Immature natural killer cell (primary cell): Measurements from ENCODE around the gene KCNQ1. TPM values are rescaled to one million over a fixed set of nuclear protein-coding genes. Genes with fewer than 3 reads are reported as not detected.

Experiments
- DNase-seq, 3 donors: peaks; one replicate each; pipeline ENCODE4 v3.0.0; 2022; ENCODE audit warnings: mixed read lengths in 1 of 3
- H3K27ac Mint-ChIP-seq, 6 donors: one replicate each; pipeline ENCODE4 v1.8.0; 2020; ENCODE audit warnings: mixed read lengths in 6 of 6, mild to moderate bottlenecking in 5 of 6, inconsistent platforms in 4 of 6, moderate library complexity in 3 of 6
- H3K27me3 Mint-ChIP-seq, 3 donors: one replicate each; pipeline ENCODE4 v1.8.0; 2020 to 2021; ENCODE audit warnings: low read depth in 3 of 3, mild to moderate bottlenecking in 3 of 3, mixed read lengths in 3 of 3, moderate library complexity in 3 of 3, inconsistent platforms in 1 of 3
- H3K36me3 Mint-ChIP-seq, 3 donors: one replicate each; pipeline ENCODE4 v1.8.0; 2020; ENCODE audit warnings: mixed read lengths in 3 of 3, inconsistent platforms in 2 of 3, mild to moderate bottlenecking in 2 of 3
- H3K4me1 Mint-ChIP-seq, 2 donors: one replicate each; pipeline ENCODE4 v1.8.0; 2020; ENCODE audit warnings: inconsistent platforms in 2 of 2, mild to moderate bottlenecking in 2 of 2, mixed read lengths in 2 of 2, moderate library complexity in 1 of 2
- H3K4me3 Mint-ChIP-seq, 5 donors: one replicate each; pipeline ENCODE4 v1.8.0; 2020; ENCODE audit warnings: mild to moderate bottlenecking in 5 of 5, mixed read lengths in 5 of 5, inconsistent platforms in 3 of 5, moderate library complexity in 3 of 5
- H3K9me3 Mint-ChIP-seq, 6 donors: one replicate each; pipeline ENCODE4 v1.8.0; 2020; ENCODE audit warnings: mild to moderate bottlenecking in 6 of 6, mixed read lengths in 6 of 6, inconsistent platforms in 4 of 6, moderate library complexity in 3 of 6
- polyA plus RNA-seq, 3 donors: library from polyadenylated mRNA; unstranded; fragments of 300-500 nt; fragmentation: Illumina TruSeq; gene quantifications; one replicate each; pipeline ENCODE4 v1.2.3, GENCODE V29; 2021

Gene KCNQ1
- polyA plus RNA-seq, 3 donors from 2014 or later: 0.13 to 1.1 (median 0.73) TPM

DNA sequence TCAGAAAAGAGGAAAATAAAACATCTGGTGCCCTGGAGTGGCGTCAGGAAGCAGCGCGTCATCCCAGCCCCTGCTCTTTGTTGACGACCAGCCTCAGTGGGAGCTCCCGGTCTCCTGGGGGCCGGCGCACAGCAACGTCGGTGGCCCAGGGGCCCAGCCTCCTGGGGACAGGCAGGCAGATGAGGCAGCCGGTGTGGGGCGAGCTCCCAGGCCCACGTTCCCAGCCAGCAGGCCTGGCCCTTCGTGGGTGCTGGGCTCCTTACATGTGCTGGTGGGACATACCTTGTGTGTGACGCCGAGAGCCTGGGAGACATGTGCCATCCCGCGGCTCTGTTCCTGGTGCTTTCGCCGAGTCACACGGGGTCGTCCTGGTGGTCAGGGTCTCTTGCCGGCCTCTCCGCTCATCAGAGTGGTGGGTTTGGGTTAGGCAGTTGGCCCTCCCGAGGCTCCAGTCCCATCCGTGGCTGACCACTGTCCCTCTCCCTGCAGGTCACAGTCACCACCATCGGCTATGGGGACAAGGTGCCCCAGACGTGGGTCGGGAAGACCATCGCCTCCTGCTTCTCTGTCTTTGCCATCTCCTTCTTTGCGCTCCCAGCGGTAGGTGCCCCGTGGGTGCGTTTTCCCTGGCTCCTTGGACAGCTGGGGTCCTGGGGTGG, 138.3 kb downstream of the KCNQ1 start:
- Mint-ChIP-seq H3K9me3 (no peaks in the 10 kb centered on the region), H3K4me3 (no peak overlapping the region), H3K36me3 (no peaks in the 10 kb centered on the region), H3K27me3 (peaks cover 0 to 2% (median 0%) of the 10 kb centered on the region in 3 donors), H3K27ac (no peak overlapping the region), H3K4me1 (no peaks in the 10 kb centered on the region)
- no peak for DNase-seq

DNA sequence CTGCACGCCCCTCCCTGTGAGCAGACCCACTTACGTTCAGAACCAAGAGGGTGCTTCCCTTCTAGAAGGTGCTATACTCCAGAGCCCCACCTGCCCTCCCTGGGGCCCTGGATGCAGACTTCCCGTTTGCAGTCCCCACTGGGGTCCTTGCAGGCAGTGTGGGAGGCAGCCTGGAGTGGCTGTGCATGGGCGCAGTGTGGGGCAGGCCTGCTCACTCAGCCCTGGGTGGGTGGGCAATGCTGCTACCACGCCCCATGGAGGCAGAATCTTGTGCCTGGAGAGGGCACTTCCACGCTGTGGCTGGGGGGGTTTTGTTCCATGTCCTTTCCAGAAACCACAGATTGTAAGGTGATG, 138.8 kb downstream of the KCNQ1 start:
- H3K9me3 Mint-ChIP-seq: no peaks in the 10 kb centered on the region
- DNase-seq: no peak
- H3K4me1 Mint-ChIP-seq: no peaks in the 10 kb centered on the region
- peaks cover 0 to 2% (median 0%) of the 10 kb centered on the region in 3 donors for H3K27me3 Mint-ChIP-seq
- no peak overlapping the region for H3K27ac Mint-ChIP-seq
- H3K4me3 Mint-ChIP-seq: no peak overlapping the region
- H3K36me3 Mint-ChIP-seq: no peaks in the 10 kb centered on the region

DNA sequence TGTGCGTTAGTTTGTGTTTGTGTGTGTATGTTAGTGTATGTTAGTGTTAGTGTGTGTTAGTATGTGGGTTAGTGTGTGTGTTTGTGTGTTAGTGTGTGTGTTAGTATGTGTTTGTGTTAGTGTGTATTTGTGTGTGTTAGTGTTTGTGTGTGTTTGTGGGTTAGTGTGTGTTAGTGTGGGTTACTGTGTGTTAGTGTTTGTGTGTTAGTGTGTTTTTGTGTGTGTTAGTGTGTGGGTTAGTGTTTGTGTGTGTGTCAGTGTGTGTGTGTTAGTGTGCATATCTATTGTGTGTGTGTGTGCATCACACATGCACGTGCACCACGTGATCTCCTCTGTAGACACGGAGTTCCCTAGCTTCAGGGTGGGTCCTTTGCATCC, 139.6 kb downstream of the KCNQ1 start:
- peaks cover 0 to 2% (median 0%) of the 10 kb centered on the region in 3 donors for H3K27me3 Mint-ChIP-seq
- no peaks in the 10 kb centered on the region for H3K36me3 Mint-ChIP-seq
- no peak for DNase-seq
- no peak overlapping the region for H3K4me3 Mint-ChIP-seq
- no peak overlapping the region for H3K27ac Mint-ChIP-seq
- H3K4me1 Mint-ChIP-seq: no peaks in the 10 kb centered on the region
- H3K9me3 Mint-ChIP-seq: no peaks in the 10 kb centered on the region

DNA sequence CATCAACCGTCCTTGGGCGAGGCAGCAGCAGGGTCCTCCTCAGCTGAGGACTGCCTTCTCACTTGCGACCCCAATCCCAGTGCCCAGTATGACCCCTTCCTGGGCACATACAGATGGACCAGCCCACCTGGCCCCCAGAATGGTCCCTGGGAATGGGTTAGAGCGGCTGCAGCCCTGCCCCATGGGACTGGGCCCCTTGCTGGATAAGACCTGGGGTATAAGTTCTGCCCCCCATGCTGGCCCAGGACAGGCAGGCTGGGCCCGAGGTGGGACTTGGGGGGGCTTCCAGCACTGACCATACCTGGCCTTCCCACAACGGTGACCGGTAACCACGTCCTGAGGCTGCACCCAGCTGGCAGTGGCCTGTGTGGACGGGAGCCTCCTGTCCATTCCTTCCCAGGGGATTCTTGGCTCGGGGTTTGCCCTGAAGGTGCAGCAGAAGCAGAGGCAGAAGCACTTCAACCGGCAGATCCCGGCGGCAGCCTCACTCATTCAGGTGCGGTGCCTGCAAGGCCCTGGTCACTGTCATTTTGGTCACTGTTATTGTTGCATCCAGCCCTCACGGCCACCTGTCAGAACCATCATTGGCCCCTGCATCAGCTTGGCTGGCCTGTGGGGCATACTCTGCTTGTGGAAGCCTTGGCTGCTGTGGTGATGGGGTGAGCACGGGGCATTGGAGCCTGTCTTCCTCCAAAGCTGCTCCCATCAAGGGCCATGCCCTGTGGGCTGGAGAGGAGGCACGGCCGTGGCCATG, 140.2 kb downstream of the KCNQ1 start:
- DNase-seq: no peak
- Mint-ChIP-seq H3K4me1 (no peaks in the 10 kb centered on the region), H3K36me3 (no peaks in the 10 kb centered on the region)

DNA sequence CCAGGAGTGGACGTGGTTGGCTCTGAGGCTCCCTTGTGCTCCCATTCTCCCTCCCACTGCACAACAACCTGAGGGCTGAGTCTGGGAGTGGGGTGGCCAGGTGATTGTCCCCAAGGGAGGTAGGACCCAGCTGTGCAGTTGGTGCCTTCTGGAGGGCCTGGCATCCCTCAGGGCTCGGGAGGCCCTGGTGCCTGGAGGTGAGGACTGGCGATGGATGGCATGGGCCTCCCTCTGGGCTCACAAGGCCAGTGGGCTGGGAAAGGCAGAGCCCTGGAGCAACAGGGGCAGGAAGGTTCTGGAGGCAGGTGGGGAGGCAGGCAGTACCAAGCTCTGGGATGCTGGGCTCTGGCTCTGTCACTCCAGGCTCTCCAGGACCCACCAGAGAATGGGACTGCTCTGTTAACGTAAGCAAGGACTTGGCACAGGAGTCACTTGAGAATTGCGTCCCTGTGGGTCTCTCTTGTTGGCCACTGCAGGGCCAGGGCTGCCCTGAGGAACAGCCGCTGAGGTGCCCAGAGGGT, 140.8 kb downstream of the KCNQ1 start:
- H3K9me3 Mint-ChIP-seq: no peaks in the 10 kb centered on the region
- peaks cover 0 to 2% (median 2%) of the 10 kb centered on the region in 3 donors for H3K27me3 Mint-ChIP-seq
- no peaks in the 10 kb centered on the region for H3K36me3 Mint-ChIP-seq
- no peak overlapping the region for H3K27ac Mint-ChIP-seq
- H3K4me1 Mint-ChIP-seq: no peaks in the 10 kb centered on the region
- DNase-seq: no peak
- H3K4me3 Mint-ChIP-seq: no peak overlapping the region

More for the DNA sequence above, 140.2 kb downstream of the KCNQ1 start:
- Mint-ChIP-seq H3K9me3 (no peaks in the 10 kb centered on the region), H3K27ac (no peak overlapping the region), H3K4me3 (no peak overlapping the region), H3K27me3 (peaks cover 0 to 2% (median 0%) of the 10 kb centered on the region in 3 donors)

DNA sequence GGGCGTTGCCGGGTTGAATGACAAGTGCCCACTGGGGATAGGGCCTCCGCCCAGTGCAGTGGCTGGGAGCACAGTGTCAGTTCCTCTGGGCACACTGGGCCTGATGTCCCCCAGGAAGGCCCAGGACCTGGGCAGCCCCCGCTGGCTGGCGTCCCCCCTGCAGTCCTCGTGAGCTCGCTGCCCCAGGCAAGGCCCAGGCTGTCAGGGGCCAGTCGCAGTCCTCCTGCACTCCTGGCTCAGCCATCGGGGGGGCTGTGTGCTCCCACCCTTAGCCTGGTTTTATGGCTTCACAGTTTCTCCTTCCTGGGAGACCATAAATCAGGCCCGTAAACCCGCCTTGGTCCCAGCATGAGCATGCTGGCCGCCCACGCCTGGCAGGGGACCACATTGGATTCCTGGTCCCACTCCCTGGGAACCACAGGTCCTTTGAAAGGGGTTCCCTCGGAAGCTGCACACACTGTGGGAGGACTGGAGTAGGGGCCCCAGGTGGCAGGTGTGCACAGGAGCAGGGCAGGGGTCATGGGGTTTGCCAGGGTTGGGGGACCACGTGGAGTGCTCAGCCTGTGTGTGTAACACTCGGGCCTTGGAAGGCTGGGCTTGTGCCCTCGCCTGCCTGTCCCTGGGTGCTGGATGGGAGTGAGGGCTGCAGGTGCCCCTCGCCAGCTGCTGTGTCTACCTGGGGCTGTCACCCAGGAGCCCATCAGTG, 141.4 kb downstream of the KCNQ1 start:
- no peak for DNase-seq
- H3K27me3 Mint-ChIP-seq: peaks cover 0 to 3% (median 2%) of the 10 kb centered on the region in 3 donors
- H3K9me3 Mint-ChIP-seq: no peaks in the 10 kb centered on the region
- no peaks in the 10 kb centered on the region for H3K4me1 Mint-ChIP-seq
- no peaks in the 10 kb centered on the region for H3K36me3 Mint-ChIP-seq
- no peak overlapping the region for H3K4me3 Mint-ChIP-seq
- H3K27ac Mint-ChIP-seq: no peak overlapping the region

DNA sequence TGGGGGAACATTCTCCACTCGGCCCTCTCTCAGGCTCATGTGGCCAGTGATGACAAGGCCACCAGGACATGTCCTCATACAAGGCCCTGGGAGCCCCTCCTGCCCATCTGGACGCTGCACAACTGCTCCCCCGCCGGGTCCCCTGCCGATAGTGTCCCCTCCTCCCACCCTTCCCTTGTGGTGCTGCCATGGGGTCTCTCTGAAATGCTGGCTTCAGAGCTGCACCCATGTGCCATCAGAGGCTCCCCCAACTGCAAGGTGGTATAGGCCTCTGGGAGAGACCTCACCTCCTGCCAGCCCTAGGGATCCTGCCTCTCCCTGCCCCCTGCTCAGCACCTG, 142.0 kb downstream of the KCNQ1 start:
- no peak for DNase-seq

DNA sequence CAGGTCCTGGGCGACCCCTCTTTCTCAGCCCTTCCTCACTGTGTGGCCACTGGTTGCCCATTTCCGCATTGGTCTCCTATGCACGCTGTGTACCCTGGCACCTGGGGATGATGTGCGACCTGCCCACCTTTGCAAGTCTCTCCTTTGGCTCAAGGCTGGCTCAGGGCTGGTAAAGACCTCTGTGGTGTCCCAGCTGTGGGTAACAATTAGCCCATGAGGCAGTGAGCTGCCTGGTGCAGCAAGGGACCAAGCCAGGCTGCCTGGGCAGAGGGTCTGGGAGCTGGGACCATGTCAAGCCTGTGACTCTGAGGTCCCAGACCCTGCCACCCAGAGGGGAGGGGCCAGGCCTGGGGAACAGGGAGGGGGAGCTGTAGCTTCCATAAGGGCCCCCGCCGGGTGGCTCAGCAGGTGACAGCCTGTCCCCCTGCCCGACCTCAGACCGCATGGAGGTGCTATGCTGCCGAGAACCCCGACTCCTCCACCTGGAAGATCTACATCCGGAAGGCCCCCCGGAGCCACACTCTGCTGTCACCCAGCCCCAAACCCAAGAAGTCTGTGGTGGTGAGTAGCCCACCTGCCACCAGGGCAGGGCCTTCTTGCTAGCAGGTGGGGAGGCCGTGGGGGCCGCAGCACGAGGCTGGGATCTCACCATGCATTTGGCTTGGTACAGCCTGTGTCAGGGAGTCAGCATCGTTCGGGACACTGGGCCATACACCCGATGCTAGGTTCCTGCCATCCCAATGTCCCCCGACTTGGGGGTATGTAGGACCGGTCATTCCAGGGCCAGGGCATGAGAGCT, 142.5 kb downstream of the KCNQ1 start:
- Mint-ChIP-seq H3K9me3 (no peaks in the 10 kb centered on the region), H3K4me1 (no peaks in the 10 kb centered on the region), H3K36me3 (no peaks in the 10 kb centered on the region), H3K4me3 (no peak overlapping the region), H3K27ac (no peak overlapping the region), H3K27me3 (peaks cover 0 to 5% (median 3%) of the 10 kb centered on the region in 3 donors)
- DNase-seq: no peak

More for the DNA sequence above, 142.0 kb downstream of the KCNQ1 start:
- no peaks in the 10 kb centered on the region for H3K9me3 Mint-ChIP-seq
- H3K27ac Mint-ChIP-seq: no peak overlapping the region
- H3K36me3 Mint-ChIP-seq: no peaks in the 10 kb centered on the region
- peaks cover 0 to 3% (median 2%) of the 10 kb centered on the region in 3 donors for H3K27me3 Mint-ChIP-seq
- H3K4me1 Mint-ChIP-seq: no peaks in the 10 kb centered on the region
- H3K4me3 Mint-ChIP-seq: no peak overlapping the region

DNA sequence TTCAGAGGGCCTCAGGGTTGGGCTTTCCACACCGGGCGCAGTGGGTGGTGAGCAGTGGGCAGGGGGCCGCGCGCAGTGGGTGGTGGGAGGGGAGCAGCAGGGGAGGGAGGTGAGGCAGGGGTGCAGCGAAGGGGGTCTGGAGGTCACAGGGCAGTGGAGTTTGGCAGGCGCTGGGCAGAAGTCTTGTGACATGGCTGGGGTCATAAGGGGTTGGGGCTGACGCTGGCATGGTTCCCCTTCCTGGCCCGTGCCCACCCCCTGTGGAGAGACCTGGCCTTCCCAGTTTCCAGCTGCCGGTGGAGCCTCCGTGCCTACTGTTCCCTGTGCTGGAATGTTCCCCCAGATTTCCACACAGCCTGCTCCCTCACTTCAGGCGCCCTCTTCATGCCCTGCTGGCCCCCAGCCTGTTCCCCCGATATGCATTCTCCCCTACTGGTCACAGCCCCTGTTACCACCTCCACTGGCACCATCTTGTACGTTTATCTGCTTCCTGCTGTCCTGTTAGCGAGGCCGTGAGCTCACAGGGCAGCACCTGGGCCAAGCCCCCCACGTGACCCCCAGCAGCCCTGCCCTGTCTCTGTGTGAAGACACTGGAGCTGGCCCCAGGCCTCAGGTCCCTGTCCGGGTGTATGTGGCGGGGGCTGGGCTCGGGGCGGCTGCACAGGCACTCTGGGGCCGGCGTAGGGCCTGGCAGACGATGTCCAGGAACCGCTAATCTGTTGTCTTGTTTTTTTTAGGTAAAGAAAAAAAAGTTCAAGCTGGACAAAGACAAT, 143.4 kb downstream of the KCNQ1 start:
- Mint-ChIP-seq H3K4me1 (no peaks in the 10 kb centered on the region), H3K27me3 (peaks cover 0 to 5% (median 3%) of the 10 kb centered on the region in 3 donors), H3K36me3 (no peaks in the 10 kb centered on the region), H3K4me3 (no peak overlapping the region), H3K9me3 (no peaks in the 10 kb centered on the region), H3K27ac (peak overlapping the region in 1 of 6 donors; percentile 17)
- no peak for DNase-seq

DNA sequence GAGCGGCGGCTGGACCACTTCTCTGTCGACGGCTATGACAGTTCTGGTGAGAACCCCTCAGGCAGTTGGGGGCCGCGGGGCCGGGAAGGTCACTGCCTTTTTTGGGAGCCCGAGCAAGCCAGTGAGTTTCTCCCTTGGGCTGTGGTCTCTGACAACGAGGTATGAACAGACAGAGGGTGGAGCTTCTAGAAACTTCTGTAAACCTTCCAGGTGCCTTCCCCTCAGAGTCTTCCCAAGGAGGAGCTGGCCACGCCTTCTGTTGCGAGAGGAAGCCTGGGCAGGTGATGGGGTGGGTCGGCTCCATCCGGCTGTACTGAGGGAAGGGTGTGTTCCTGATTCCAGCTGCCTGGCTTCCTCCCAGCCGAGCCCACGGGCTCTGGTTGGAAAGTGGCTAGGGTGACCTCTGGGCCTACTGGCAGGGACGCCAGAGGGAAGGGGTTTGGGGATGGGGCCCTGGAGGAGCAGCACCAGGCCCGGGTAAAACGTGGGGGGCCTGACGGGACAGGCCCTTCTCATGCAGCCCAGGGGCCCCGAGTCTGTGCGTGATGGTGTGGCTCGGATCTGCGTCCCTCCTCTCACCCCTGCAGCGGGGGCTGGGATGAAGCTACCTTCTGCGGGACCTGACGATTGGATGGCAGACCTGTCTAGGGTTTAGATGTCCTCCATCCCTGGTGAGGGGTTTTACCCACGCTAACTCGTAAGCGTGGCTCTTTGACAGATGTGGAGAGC, 144.2 kb downstream of the KCNQ1 start:
- Mint-ChIP-seq H3K27me3 (peaks cover 0 to 5% (median 3%) of the 10 kb centered on the region in 3 donors), H3K27ac (no peak overlapping the region), H3K9me3 (no peaks in the 10 kb centered on the region), H3K4me3 (no peak overlapping the region), H3K36me3 (no peaks in the 10 kb centered on the region), H3K4me1 (no peaks in the 10 kb centered on the region)
- DNase-seq: no peak

DNA sequence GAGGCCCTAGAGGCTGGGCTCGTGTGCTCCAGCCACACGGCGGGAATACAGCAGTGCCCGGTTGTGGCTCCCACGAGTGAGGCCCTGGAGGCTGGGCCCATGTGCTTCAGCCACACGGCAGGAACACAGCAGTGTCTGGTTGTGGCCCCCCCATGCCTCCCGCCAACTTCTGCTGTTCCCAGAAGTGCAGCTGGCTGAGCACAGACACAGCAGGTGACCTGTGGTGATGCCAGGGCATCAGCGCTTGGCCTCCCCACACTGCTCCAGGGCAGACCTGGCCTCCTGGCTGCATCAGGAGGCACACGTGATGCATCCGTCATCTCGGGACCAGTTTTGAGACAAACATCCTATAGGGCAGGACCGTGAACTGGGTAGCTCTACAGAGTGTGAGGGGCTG, 144.7 kb downstream of the KCNQ1 start:
- no peak for DNase-seq
- H3K4me1 Mint-ChIP-seq: no peaks in the 10 kb centered on the region
- H3K9me3 Mint-ChIP-seq: no peaks in the 10 kb centered on the region
- no peak overlapping the region for H3K4me3 Mint-ChIP-seq
- H3K36me3 Mint-ChIP-seq: no peaks in the 10 kb centered on the region
- peaks cover 0 to 5% (median 3%) of the 10 kb centered on the region in 3 donors for H3K27me3 Mint-ChIP-seq
- H3K27ac Mint-ChIP-seq: no peak overlapping the region

DNA sequence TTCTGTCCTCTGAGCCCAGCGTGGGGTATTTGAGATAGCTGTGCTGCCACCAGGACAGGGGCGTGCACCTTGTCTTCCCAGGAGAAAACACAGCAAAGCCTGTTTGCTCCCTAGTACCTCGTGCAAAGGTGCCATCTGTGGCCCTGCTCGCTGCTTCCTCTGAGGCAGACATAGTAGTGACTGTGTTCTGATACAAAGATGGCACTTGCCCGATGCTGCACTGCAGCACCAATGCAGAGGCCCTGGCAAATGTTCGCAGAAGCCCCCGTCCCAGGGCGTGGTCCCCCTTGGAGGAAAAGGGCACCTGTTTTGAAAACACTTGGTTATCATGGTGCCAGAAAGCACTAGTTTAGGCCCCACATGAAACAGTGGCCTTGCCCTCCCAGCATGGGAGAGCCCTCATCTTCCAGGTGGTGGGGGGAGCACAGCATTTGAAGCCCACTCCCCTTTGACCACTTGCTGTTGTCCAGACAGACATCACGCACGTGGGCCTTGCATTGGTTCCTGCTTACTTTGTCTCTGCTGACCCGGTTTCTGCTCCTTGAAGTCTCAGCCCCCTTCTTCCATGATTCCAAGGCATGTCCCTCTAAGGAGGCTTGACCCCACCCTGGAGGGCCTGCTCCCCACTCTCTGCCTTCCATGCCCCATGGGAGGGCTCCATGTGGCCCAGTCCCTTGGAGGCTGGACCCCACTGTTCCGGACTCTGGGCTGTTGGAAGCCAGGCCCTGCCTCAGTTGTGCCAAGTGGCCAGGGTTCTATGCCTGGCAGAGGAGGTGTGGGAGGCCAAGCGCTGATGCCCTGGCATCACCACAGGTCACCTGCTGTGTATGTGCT, 145.5 kb downstream of the KCNQ1 start:
- H3K27me3 Mint-ChIP-seq: peaks cover 0 to 5% (median 3%) of the 10 kb centered on the region in 3 donors
- no peaks in the 10 kb centered on the region for H3K36me3 Mint-ChIP-seq

More for the DNA sequence above, 145.5 kb downstream of the KCNQ1 start:
- H3K27ac Mint-ChIP-seq: no peak overlapping the region
- no peaks in the 10 kb centered on the region for H3K4me1 Mint-ChIP-seq
- DNase-seq: no peak
- no peaks in the 10 kb centered on the region for H3K9me3 Mint-ChIP-seq
- H3K4me3 Mint-ChIP-seq: no peak overlapping the region
